Stimulated activated CD4-positive, alpha-beta T cell treated with anti-CD3 and anti-CD28 coated beads, Interleukin-4, amount 100 ng/mL, for 24 hours (primary cell): ENCODE data around the gene EFCAB13.
"Not testable (repeated sequence)": the region's sequence is repeated elsewhere in the genome, so short reads cannot be mapped to it uniquely, and the experiment has no call there.

Experiments used
- DNase-seq: peaks from one replicate; pipeline ENCODE4 v3.0.0-alpha.2; 2020

Gene EFCAB13

DNA sequence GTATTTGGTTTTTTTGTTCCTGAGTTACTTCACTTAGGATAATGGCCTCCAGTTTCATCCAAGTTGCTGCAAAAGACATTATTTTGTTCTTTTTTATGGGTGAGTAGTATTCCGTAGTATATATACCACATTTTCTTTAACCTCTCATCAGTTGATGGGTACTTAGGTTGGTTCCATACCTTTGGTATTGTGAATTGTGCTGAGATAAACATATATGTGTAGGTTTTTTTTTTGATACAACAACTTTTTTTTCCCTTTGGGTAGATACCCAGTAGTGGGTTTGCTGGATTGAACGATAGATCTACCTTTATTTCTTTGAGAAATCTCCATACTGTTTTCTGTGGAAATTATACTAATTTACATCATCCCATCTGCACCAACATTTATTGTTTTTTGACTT, 6.8 kb downstream of the EFCAB13 start:
- DNase-seq = no peak

DNA sequence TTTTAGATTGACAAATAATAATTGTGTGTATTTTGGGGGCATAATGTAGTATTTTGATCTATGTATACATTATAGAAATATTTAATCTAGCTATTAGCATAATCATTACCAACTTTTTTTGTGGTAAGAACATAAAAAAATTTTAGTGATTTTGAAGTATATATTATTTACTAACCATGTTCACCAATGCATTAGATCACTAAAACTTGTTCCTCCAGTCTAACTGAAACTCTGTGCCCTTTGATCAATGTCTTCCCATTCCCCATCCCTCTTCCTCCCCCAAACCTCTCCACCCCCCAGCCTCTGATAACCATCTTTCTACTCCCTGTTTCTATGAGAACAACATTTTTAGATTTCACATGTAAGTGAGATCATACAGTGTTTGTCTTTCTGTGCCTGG, 8.5 kb downstream of the EFCAB13 start:
- no peak for DNase-seq

DNA sequence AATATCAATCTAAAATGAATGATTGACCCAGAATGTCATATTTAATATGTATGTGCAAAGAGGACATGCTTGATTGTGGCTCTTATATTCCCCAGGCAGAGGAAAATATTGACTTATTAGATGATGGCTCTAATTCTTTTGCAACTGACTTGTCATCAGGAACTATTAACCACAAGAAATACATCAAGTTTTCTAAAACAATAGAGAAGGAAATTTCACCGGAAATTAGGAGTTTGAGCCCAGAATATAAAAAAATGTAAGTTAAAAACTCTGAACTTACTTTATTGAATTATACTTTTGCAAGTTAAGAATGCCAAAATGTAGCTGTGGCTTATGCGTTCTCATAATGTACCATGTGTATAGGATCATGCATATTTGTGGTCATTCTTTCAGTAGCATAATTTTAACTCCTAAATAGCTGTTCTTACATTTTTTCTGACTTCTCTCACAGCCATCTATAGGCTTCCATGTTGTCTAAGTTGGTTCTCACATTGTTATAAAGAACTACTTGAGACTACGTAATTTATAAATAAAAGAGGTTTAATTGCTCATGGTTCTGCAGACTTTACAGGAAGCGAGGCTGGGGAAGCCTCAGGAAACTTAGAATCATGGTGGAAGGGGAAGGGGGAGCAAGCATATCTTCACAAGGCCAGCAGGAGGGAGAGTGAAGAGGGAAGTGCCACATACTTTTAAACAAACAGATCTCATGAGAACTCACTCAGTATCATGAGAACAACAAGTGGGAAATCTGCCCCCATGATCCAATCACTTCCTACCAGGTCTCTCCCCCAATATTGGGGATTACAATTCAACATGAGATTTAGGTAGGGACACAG, 11.6 kb downstream of the EFCAB13 start:
- no peak for DNase-seq

DNA sequence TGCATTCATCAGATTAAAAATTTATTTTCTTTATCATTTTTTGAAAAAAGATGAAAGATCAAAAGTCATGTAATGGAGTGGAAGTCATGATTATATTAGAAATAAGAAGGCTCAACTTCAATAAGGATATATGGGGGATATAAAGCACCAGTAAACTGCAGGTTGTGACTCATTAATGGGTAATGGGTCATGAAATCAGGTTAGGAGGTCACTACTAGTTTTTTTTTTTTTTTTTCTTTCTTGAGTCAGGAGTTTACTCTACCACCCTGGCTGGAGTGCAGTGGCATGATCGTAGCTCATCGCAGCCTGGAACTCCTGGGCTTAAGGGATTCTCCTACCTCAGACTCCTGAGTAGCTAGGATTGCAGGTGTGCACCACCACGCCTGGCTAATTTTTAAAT, 14.3 kb downstream of the EFCAB13 start:
- DNase-seq = no peak

DNA sequence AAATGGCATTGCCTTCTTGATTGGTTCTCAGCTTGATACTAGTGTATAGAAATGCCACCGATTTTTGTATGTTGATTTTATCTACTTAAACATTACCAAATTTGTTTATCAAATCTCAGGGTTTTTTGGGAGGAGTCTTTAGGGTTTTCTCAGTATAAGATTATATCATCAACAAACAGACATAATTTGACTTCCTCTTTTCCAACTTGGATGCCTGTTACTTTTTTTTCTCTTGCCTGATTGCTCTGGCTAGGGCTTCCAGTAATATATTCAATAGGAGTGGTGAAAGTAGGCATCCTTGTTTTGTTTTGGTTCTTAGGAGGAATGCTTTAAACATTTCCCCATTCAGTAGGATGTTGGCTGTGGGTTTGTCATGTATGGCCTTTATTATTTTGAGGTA, 29.1 kb downstream of the EFCAB13 start:
- DNase-seq = no peak

DNA sequence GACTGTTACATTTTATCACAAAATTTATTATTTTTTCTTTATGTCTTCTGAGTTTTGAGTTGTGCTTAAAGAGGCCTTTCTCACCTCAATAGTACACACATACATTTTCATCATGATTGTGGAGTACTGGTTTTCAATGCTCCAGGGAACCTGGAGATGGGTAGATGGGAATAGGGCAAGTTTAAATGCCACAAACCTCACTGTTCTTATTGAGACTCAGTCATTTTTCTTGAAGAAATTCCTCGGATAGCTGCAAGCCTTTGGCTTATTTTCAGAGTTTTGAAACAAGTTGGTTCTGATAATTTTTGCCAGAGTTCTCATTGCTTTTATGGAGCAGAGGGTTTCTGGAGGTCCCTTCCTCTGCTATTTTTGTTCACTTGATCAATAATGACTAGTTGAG, 34.9 kb downstream of the EFCAB13 start:
- DNase-seq = no peak

DNA sequence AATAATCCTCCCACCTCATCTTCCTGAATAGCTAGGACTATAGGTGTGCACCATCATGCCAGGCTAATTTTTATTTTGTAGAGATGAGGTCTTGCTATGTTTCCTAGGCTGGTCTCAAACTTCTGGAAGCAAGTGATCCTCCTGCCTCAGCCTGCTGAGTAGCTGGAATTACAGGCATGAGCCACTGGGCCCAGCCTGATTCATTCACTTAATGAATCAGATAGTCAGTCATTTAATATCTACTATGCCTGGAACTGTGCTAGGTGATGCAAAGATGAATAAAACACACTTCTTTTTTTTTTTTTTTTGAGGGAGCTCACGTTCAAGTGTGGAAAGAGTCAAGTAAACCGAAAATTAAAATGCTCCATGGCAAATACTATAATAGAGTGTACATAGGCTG, 39.4 kb downstream of the EFCAB13 start:
- no peak for DNase-seq

DNA sequence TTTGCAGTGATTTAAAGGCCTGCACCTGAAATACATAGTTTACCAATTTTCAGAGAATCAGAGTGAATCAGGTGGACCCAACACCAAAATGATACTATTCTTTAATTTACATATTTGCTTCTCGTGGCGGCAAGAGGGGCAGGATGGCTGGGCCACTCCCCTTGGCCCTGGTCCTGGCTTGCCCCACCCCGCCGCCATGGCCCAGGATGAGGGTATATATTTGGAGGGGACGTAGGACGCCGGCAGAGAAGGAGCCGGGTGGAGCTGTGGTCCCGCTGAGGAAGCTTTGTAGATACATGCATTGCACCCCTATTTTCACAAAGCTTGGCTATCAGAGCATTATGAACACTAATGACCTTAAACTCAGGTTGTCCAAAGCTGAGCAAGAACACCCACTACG, 43.5 kb downstream of the EFCAB13 start:
- no peak for DNase-seq

DNA sequence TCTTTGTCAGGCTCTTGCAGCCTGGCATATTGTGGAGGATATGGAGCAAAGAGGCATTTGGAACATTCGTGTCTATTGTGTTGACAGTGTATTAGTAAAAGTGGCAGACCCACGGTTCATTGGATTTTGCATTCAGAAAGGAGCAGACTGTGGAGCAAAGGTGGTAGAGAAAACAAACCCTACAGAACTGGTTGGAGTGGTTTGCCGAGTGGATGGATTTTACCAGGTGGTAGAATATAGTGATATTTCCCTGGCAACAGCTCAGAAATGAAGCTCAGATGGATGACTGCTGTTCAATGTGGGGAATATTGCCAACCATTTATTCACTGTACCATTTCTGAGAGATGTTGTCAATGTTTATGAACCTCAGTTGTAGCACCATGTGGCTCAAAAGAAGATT, 44.5 kb downstream of the EFCAB13 start:
- no peak for DNase-seq

DNA sequence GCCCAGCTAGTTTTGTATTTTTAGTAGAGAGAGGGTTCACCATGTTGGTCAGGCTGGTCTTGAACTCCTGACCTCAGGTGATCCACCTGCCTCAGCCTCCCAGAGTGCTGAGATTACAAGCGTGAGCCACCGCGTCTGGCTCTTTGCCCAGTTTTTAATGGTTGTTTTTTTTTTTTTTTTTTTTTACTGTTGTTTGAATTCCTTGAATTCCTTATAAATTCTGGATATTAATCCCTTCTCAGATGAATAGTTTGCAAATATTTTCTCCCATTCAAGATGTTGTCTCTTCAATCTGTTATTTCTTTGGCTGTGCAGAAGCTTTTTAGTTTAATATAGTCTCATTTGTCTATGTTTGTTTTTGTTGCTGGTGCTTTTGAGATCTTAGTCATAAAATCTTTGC, 47.1 kb downstream of the EFCAB13 start:
- not testable (repeated sequence) for DNase-seq

DNA sequence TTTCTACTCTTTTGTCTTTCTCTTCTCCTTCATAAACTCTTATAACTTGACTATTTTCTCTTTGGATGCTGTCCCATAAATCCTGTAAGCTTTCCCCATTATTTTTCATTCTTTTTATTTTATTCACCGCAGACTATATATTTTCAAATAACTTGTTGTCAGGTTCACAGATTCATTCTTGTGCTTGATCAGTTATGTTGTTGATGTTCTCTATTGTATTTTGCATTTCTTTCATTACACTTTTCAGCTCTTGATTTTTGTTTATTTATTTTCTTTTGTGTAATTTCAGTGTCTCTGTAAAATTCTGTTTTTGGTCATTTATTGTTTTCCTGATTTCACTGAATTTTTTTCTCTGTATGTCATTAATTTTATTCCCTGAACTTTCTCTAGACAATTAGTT, 49.2 kb downstream of the EFCAB13 start:
- DNase-seq = no peak

DNA sequence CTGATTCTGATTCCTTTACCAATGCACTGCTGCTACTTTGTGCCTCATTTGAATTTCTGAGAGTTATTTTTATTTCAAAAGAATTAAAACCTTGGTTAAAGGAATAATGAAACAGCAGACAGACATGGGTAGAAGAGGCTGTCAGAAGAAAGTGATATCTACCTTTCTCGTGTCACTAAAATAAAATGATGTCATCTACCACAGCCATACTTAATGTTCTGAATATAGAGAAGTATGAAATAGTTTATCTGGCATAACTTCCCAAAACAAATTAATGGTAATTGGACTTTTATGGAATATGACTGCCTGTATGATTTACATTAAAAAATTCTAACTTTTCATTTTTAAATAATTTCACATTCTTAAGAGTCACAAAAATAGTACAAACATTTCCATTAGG, 52.5 kb downstream of the EFCAB13 start:
- no peak for DNase-seq

DNA sequence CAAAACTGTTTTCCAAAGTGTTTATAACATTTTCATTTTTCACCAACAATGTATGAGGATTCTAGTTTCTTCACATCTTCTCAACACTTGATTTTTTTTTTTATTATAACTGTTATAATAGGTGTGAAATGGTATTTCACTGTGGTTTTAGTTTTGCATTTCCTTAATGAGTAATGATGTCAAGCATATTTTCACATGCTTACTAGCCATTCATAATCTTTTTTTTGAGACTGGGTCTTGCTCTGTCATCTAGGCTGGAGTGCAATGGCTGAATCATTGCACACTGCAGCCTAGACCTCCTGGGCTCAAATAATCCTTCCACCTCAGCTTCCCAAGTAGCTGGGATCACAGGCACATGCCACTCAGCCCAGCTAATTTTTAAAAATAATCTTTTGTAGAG, 65.1 kb downstream of the EFCAB13 start:
- DNase-seq = no peak

DNA sequence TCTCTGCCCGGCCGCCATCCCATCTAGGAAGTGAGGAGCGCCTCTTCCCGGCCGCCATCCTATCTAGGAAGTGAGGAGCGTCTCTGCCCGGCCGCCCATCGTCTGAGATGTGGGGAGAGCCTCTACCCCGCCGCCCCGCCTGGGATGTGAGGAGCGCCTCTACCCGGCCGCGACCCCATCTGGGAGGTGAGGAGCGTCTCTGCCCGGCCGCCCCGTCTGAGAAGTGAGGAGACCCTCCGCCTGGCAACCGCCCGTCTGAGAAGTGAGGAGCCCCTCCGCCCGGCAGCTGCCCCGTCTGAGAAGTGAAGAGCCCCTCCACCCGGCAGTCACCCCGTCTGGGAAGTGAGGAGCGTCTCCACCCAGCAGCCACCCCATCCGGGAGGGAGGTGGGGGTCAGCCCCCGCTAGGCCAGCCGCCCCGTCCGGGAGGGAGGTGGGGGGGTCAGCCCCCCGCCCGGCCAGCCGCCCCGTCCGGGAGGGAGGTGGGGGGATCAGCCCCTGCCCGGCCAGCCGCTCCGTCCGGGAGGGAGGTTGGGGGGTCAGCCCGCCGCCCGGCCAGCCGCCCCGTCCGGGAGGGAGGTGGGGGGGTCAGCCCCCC, 73.9 kb downstream of the EFCAB13 start:
- not testable (repeated sequence) for DNase-seq

DNA sequence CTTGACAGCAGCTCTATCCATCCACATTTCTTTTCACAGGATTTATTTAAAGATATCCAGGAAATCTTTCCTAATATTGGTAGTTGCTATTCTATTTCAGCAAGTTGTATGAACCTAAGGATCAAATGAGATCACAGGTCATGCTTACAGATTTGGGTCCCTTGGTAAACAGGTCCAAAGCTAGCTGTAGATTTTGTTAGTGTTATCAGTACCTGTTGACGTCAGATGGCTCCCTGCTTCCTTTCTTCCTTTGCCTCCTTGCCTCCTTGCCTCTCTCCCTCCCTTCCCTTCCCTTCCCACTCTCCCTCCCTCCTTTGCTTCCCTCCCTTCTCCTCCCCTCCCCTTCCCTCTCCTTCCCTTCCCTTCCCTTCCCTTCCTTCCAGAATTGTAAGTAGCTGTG, 76.6 kb downstream of the EFCAB13 start:
- no peak for DNase-seq

DNA sequence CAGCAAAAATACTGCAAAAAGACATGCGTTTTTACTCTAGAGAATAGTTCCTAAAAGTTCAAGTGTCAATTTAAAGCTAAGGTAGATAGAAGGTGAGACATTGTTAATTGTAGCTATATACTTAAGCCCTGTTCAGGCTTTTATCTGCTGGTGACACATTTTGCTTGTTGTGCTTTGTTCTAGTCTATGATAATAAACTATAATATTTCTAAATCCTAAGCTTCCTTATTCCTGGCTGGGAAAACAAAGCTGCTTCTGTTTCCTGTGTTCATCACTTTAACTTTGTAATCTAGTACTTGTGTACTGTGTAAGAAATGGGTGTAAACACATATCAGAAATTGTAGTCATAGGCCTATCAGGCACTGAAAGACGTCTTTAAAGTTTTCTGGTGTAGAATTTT, 77.3 kb downstream of the EFCAB13 start:
- no peak for DNase-seq

DNA sequence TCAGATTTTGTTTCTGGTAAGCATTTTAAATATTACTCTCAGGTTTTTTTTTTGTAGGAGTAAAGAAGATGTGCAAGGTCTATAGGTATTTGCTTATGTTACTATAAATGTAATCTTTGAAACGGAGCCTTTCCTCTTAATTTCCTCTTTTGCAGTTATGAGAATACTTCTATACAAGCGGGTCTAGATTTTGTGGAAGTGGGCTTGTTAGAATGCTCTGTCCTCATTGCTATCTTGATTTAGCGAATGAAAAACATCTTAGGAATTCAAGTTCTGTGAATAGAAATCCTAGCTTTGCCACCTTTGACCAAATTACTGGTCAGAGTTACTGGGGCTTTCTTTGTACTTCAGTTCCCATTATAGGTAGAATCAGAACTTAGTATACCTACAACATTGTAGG, 80.3 kb downstream of the EFCAB13 start:
- no peak for DNase-seq

DNA sequence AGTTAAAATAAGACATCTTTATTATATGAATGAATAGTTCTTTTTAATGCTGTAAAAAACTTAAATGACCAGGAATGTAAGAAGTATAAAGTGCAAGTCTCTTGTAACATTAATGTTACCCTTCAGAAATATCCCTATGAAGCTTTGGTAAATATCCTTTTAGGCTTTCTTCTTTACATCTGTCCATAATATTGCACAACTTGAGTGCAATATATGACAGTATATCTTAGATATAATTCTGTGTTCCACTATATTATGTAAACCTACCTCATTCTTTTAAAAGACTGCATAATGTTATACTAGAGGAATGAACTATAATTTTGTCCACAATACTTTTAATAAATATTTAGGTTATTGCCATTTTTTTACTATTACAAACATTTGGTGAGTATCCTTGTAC, 81.1 kb downstream of the EFCAB13 start:
- DNase-seq = no peak

DNA sequence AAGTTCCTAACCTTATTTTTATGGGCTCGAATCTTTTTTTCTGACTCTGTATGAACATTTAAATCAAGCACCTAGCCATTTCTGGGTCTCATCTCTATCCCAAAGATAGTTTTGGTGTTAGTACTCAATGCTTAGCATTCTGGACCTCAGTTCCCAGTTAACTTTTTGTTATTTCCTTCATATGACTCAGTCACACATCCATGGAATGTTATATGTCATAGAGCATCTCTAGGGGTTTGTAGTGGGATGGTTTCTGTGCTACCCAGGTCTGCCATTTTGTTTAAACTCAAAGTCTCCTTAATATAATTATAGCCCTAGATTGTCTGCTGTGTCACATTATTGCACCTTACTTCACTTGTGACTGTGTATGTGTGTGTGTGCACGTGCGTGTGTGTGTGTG, 90.1 kb downstream of the EFCAB13 start:
- no peak for DNase-seq

DNA sequence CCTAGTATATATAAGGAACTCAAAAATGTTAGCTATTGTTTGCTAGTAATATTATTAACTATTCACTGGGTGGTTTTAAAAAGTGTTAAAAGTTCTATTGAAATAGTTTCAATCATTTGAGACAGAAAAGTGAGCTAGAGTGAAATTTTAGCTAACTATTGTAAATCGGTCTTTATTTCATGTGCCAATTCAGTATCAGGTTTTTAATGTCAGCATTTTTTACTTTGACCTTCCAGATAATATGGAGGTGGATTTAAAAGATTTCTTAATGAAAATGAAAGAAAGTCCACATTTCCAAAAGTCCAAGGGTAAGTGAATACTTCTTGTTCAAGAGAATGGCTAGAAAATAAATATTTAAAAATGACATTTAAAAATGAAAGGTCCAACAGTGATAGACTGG, 90.9 kb downstream of the EFCAB13 start:
- DNase-seq = no peak

DNA sequence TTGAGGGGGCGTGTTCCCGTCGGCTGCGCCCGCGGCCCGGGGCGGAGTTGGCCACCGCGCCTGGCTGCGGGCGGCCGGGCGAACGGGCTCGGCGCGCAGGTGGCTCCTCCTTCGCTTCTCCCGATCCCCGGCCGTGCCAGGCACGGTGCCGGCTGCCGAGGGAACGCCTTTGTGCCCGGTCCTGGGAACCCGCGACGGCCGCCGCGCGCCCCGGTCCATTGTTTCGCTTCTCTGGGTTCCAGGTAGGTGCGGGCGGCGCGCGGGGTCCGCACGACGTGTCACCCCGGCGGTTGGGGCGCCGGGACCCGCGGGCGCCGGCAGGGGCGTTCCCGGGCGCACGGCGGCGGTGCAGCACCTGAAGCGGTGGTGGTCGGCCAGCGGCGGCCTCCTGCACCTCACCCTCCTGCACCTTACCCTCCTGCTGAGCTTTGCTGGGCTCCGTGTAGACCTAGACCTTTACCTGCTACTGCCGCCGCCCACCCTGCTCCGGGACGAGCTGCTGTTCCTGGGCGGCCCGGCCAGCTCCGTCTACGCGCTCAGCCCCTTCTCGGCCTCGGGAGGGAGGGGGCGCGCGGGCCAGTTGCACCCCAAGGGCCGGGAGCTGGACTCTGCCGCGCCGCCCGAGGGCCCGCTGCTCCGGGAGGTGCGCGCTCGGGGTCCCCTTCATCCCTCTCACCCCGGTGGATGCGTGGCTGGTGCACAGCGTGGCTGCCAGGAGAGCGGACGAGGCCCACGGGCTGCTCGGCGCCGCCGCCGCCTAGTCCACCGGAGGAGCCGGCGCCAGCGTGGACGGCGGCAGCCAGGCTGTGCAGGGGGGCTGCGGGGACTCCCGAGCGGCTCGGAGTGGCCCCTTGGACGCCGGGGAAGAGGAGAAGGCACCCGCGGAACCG, 99.9 kb downstream of the EFCAB13 start:
- DNase-seq = no peak

DNA sequence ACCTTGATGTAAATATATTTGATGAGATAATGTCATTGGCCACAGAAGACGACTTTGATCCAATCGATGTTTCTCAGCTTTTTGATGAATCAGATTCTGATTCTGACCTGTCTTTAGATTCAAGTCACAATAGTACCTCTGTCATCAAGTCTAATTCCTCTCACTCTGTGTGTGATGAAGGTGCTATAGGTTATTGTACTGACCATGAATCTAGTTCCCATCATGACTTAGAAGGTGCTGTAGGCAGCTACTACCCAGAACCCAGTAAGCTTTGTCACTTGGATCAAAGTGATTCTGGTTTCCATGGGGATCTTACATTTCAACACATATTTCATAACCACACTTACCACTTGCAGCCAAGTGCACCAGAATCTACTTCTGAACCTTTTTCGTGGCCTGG, 101.5 kb downstream of the EFCAB13 start:
- not testable (repeated sequence) for DNase-seq

DNA sequence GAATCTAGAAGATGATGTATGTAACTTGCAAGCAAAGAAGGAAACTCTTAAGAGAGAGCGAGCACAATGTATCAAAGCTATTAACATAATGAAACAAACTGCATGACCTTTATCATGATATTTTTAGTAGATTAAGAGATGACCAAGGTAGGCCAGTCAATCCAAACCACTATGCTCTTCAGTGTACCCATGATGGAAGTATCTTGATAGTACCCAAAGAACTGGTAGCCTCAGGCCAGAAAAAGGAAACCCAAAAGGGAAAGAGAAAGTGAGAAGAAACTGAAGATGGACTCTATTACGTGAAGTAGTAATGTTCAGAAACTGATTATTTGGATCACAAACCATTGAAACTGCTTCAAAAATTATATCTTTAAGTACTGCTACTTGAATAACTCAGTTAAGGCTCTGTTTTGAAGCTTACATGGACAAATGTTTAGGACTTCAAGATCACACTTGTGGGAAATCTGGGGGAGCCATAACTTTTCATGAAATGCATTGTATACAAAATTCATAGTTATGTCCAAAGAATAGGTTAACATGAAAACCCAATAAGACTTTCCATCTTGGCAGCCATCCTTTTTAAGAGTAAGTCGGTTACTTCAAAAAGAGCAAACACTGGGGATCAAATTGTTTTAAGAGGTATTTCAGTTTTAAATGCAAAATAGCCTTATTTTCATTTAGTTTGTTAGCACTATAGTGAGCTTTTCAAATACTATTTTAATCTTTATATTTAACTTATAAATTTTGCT, 102.3 kb downstream of the EFCAB13 start:
- DNase-seq = not testable (repeated sequence)
